HG03039 (cell line): Measurements from ENCODE around the gene TRAPPC6A.

Source experiments
- ATAC-seq: cut with Tn5 transposase; IDR thresholded peaks from one replicate; pipeline ENCODE4 v1.9.1; 2021; ENCODE audit warnings: mild to moderate bottlenecking, moderate library complexity; ENCODE audit not compliant: unreplicated experiment

The TRAPPC6A gene

GRCh38 chr19:45186509-45187334, 8.7 kb upstream of the TRAPPC6A start:
- ATAC-seq = no peak

- no peak for ATAC-seq
These were observed 6.1 kb upstream of the TRAPPC6A start for GRCh38 chr19:45184115-45184514.

- no peak for ATAC-seq
These were observed 4.7 kb upstream of the TRAPPC6A start for GRCh38 chr19:45182758-45183157.

- no peak for ATAC-seq
These were observed 2.9 kb upstream of the TRAPPC6A start for GRCh38 chr19:45180936-45181335.

- no peak for ATAC-seq
These were observed 1.9 kb upstream of the TRAPPC6A start for GRCh38 chr19:45179892-45180370.

- ATAC-seq = no peak
These were observed 1.2 kb upstream of the TRAPPC6A start for GRCh38 chr19:45179072-45179891.

- peak; percentile 79 for ATAC-seq
These were observed 430 bp upstream of the TRAPPC6A start, which contains the start of gene BLOC1S3 for GRCh38 chr19:45178262-45179071. BLOC1S3 (plus strand) TSS chr19:45178784; CDS start chr19:45179297, 513 bp downstream.

- ATAC-seq = no peak
These were observed 2.3 kb downstream of the TRAPPC6A start for GRCh38 chr19:45175515-45176345.

GRCh38 chr19:45173816-45174215, 4.2 kb downstream of the TRAPPC6A start:
- no peak for ATAC-seq

- no peak for ATAC-seq
These were observed 5.3 kb downstream of the TRAPPC6A start for GRCh38 chr19:45172611-45173208.

- ATAC-seq = no peak
These were observed 5.9 kb downstream of the TRAPPC6A start for GRCh38 chr19:45172173-45172572.

- no peak for ATAC-seq
These were observed 6.8 kb downstream of the TRAPPC6A start for GRCh38 chr19:45171211-45171623.

GRCh38 chr19:45170146-45171106, 7.6 kb downstream of the TRAPPC6A start:
- no peak for ATAC-seq

- ATAC-seq = no peak
These were observed 8.4 kb downstream of the TRAPPC6A start for GRCh38 chr19:45169602-45170001.

- ATAC-seq = no peak
These were observed 9.2 kb downstream of the TRAPPC6A start for GRCh38 chr19:45168767-45169351.

- no peak for ATAC-seq
These were observed 11.2 kb downstream of the TRAPPC6A start for GRCh38 chr19:45166723-45167252.

- ATAC-seq = peak; percentile 53
These were observed 13.3 kb downstream of the TRAPPC6A start for GRCh38 chr19:45164577-45165335.
